Esophagus muscularis mucosa (tissue), 3 donors: ENCODE data around the gene TSTD1.

Experiments used
- CTCF ChIP-seq, 3 experiments: fragments of 200-600 bp in 2 of 3; fragments of 450-650 bp in 1 of 3; sonication (generic) in 2 of 3; IDR thresholded peaks; one replicate each; pipeline ENCODE4 v1.5.1; 2017 to 2019; ENCODE audit warnings: antibody characterized with exemption in 3 of 3, mild to moderate bottlenecking in 2 of 3, moderate library complexity in 1 of 3
- POLR2A ChIP-seq: fragments of 450-650 bp; IDR thresholded peaks from one replicate; pipeline ENCODE4 v1.6.1; 2017; ENCODE audit warnings: antibody characterized with exemption, moderate library complexity, mild to moderate bottlenecking, low read depth
- POLR2AphosphoS5 ChIP-seq, 2 donors: sonication (generic); formaldehyde crosslinking; IDR thresholded peaks; one replicate each; pipeline ENCODE4 v1.6.1; 2017; ENCODE audit warnings: antibody characterized with exemption in 2 of 2

- TF ChIP-seq CTCF (IDR thresholded peaks at IDR 0.05) (no peak), POLR2AphosphoS5 (IDR thresholded peaks at IDR 0.05) (no peak), POLR2A (no peak)
Observed at GRCh38 chr1:161006563-161006962, 32.2 kb downstream of the TSTD1 start.
